Left renal pelvis (tissue), 4 donors: ENCODE results near the gene KLRF1. TPM values are rescaled to one million over a fixed set of nuclear protein-coding genes. Genes with fewer than 3 reads are reported as not detected.

Experiments
- DNase-seq, 4 donors: peaks; one replicate each; pipeline ENCODE4 v3.0.0-alpha.2; 2013; ENCODE audit warnings: low read depth in 4 of 4, low spot score in 3 of 4
- polyA plus RNA-seq, 4 donors: library from polyadenylated mRNA; unstranded; fragments of 120-200 nt; gene quantifications; one replicate each; pipeline ENCODE4 v1.2.1, GENCODE V29; 2013; ENCODE audit not compliant: insufficient read length in 4 of 4

Gene KLRF1, protein sequence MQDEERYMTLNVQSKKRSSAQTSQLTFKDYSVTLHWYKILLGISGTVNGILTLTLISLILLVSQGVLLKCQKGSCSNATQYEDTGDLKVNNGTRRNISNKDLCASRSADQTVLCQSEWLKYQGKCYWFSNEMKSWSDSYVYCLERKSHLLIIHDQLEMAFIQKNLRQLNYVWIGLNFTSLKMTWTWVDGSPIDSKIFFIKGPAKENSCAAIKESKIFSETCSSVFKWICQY
- polyA plus RNA-seq, result 1 to 10 TPM in 2 of 4 donors, under 1 TPM in 2; 0.42 to 1.3 (median 0.84) TPM

- no peak for DNase-seq
These were observed at the start of gene KLRF1 for GRCh38 chr12:9827209-9827888. Gene KLRF1 (plus strand): TSS chr12:9827481. CDS start chr12:9827545, 64 bp downstream.

DNA sequence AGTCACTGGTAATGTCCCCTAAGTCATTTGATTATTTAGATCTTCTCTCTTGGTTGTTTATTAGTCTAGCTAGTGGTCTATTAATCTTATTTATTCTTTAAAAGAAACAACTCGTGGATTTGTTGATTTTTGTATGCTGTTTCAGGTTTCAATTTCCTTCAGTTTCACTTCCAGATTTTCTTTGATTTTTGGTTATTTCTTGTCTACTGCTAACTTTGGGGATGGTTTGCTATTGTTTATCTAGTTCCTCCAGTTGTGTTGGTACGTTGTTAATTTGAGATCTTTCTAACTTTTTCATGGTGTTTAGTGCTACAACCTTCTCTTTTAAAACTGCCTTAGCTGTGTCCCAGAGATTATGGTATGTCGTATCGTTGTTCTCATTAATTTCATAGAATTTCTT lies 48.1 kb upstream of the KLRF1 start:
- DNase-seq, result no peak

DNA sequence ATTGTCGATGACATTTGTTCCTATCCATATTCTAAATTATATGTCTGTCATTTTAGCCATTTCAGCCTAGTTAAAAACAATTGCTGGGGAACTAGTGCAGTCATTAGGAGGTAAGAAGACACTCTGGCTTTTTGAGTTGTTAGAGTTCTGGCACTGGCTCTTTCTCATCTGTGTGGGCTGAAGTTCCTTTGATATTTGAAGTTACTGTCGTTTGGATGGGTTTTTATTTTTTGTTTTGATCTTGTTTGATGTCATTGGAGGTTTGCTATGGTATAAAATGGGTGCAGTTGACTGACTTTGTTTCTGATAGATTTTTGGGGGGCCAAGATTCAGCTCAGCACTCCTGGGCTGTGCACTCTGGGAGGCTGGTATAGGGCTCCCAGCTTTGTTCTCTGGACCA lies 45.9 kb upstream of the KLRF1 start:
- DNase-seq, result no peak

- no peak for DNase-seq
These were observed 44.5 kb upstream of the KLRF1 start for GRCh38 chr12:9782547-9783382.

GRCh38 chr12:9784326-9784725 lies 43.0 kb upstream of the KLRF1 start:
- no peak for DNase-seq

GRCh38 chr12:9784816-9785215 lies 42.5 kb upstream of the KLRF1 start:
- no peak for DNase-seq

DNA sequence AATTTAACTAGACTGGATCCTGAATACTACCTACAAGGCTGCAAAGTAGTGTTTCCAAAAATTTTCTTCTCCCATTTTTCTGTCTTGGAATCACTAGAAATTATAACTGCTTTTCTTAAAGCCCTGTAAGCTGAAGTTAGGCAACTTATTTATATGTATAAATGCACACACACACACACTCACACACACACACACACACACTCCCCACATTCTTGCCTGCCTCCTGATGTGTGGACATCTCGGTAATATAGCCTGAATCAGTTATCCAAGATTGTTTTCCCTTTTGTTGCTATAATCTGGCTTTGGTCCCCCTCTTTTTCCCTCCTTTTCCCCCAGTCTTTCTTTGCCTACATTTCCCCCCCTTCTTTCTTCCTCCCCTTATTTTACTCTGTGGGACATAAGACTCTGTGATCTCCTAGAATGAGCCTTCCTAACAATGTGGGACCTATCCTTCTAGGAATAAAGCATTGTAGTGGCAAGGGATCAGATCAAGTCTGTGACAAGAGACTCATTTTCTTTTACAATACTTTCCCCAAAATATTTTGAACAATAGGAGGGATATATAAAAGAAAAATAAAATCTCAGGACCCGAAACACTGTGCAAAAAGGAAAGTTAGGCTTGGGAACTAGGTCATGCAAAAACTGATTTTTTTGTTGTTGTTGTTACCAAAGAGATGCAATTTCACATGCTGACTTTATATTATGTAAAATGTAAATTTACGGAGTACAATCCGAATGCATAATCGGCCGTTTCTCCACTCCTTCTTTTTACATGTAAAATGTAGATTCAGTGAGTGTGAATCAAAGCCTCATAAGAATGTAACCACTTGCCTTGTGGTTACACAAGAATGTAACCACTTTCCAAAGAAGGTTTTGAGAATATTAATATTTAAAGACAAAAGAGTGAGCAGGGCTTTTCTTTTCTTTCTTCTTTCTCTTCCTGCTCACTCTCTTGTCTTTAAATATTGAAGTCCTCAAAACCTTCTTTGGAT lies 40.3 kb upstream of the KLRF1 start:
- DNase-seq, result no peak

DNA sequence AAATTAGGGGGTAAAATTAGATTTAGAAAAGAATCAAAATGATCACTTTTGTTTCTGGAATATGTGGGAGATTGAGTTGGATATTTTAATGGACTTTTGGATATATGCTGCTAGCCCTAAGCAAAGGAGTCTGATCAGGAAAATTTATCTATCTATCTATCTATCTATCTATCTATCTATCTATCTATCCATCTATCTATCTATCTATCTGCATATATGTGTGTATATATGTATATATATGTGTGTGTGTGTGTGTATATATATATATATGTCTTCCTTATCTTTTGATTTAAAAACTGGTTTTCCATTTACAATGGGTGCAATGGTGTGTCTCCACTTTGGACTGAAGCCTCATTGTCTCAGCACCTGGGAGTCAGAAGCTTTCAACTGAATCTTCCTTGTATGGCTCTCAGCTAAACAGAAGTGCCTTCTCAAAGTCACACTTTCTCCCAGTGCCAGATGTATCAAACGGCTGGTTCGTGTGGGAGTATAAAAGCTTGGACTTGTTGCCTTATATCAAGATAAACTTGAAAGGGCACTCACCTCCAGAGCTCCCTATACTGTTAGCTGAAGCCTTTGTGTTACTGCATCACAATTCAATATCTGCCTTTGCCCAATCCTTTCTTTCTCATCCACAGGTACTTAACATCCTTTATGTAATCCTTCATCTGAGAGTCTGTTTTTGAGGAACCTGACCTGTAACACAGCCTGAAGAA lies 34.9 kb upstream of the KLRF1 start:
- DNase-seq, result no peak

GRCh38 chr12:9792961-9793617 lies 34.2 kb upstream of the KLRF1 start:
- DNase-seq, result no peak

DNA sequence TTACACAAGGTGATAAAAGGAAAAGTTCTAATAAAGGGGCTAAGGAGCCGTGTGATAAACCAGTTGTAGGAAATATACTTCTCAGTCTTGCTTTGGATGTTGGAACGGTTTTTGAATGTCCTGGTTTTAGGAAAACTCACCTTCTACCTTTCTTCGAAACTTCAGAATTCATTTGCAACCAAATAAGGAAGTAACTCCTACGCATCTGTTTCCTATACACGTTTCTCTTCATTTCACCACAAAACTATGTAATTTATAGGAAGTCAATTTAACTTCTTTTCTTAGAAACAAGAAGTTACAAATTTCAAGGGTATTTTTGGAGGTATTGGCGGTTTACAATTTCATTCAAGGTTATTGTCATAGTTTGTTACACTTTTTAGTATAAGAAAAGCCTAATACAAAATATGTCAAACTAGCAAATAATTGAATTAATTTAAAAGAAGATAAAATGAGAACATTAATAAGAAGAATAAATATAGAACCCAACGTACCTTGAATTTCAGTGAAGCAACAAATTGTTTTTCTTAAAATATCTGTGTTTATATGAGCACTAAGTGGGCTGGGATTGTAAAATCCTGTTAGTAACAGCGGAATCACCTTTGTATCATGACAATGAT lies 33.4 kb upstream of the KLRF1 start:
- no peak for DNase-seq

GRCh38 chr12:9794484-9795093 lies 32.7 kb upstream of the KLRF1 start:
- no peak for DNase-seq

GRCh38 chr12:9795945-9796344 lies 31.3 kb upstream of the KLRF1 start:
- no peak for DNase-seq

GRCh38 chr12:9796346-9796745 lies 30.9 kb upstream of the KLRF1 start:
- DNase-seq, result no peak

DNA sequence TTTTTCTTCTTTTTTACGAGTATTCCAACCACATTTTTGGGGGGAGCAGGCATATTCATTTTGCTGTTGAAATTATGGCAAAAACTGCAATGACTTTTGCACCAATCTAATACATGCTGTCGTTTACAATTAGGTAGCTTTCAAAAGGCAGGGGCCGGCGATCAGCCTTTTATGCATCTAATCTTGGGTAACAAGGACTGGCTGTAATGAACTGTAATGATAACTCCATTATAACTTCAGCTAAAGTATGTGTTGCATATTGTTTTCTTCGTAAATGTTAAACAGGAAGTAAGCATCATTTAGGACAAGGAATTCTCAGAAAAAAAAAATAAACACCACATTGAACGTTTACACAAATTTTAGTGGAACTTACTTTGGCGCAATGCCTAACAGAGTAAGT lies 30.3 kb upstream of the KLRF1 start:
- peak in 1 of 4 donors; percentile 4 for DNase-seq

DNA sequence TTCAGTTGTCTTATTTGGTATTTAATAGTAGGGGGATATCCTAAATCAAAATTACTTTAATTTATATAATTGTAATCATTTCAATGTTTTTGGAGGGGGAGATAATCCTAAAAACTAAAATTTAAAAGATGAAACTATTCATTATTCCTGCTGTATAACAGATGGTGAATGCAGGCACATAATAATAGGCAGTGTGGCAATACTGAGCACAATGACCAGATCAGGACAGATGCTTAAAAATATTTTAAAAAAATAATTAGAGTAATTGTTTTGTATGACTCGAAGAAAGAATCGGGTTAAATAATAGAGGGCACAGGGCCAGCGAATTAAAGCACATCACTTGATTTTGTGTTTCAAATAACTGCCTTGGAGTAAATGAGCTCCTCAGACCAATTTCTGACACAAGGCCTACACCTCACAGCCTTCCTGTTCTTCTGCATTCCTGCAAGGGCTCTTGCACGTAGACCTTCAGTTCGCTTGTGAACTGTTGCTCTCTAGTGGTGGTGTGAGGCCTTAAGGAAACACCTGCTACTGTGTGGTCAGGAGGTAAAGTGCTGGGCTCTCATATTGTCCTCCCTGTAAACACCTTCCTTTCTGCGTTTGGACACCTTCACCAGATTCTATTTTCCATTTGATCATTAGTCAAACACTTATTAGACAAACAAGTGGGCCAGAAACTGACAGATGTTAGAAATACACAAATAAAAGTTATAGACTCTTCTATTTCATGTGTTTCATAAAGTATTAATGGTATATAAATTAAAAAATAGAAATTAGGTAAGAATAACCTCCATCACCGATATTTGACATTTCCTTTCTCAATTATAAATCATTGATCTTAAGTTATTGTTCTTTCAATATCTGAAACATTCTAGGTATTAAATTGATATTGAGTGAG lies 29.3 kb upstream of the KLRF1 start:
- DNase-seq, result peak; percentile 34 to 56 (median 47)

- DNase-seq, result no peak
These were observed 27.3 kb upstream of the KLRF1 start for GRCh38 chr12:9799961-9800360.

DNA sequence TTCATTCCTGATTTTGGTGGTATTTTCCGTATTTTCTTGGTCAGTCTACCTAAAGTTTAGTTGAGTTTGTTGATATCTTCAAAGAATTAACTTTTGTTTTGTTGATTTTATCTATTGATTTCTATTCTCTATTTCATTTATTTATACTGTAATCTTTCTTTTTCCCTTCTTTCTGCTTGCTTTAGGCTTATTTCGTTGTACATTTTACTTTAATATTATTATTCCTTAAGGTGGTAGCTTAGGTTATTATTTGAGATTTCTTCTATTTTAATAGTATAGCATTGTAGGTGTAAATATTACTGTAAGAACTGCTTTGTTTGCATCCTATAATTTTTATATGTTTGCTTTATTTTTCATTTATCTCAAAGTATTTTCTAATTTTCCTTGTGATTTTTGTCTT lies 21.4 kb upstream of the KLRF1 start:
- no peak for DNase-seq
